ENCODE data around the gene TRAPPC4. TPM values are rescaled to one million over a fixed set of nuclear protein-coding genes. Genes with fewer than 3 reads are reported as not detected.
A peak's percentile ranks its signal among the peaks of the same experiment; 100 is the strongest.

TRAPPC4 gene
- total and polyA plus RNA-seq, 2 of the 8 experiments (the other 6 are each of a cell fraction or from before 2014, with no cell fraction given): 94.3 to 223 TPM

- TF ChIP-seq RNF2 (IDR thresholded peaks at IDR 0.05; ENCODE audit: borderline replicate concordance, low read depth, low read length, missing control alignments, poor library complexity, severe bottlenecking): no peak
- TF ChIP-seq ZNF274 (IDR thresholded peaks at IDR 0.05; ENCODE audit: borderline replicate concordance, extremely low read depth, low read length): no peak
- peak; percentile 38 to 63 (median 38) for TF ChIP-seq CTCF (IDR thresholded peaks at IDR 0.05; ENCODE audit: control extremely low read depth in 1 of 3, insufficient read depth in 1 of 3, low read depth in 1 of 3, low read length in 3 of 3)
- TF ChIP-seq CTBP2 (IDR thresholded peaks at IDR 0.05; ENCODE audit: borderline replicate concordance, insufficient read depth, insufficient read length, low read length): no peak
- no peak for TF ChIP-seq SIN3A (conservative IDR thresholded peaks at IDR 0.05 in 1 of 2, IDR thresholded peaks at IDR 0.05 in 1 of 2; ENCODE audit: low read depth in 1 of 2, low read length in 2 of 2)
- TF ChIP-seq TCF12 (IDR thresholded peaks at IDR 0.05; ENCODE audit: low read depth, low read length): no peak
- 0 out of 2 replicates have a peak, but pooled peaks have one; percentile 9 for TF ChIP-seq CREB1 (IDR thresholded peaks at IDR 0.05)
- Histone ChIP-seq H3K79me1 (ENCODE audit: low read depth, low read length) (no peaks in the 10 kb centered on the region), H3K36me3 (ENCODE audit: control insufficient read depth in 2 of 4, insufficient read depth in 4 of 4, low read length in 3 of 4) (peaks cover 30 to 45% (median 40%) of the 10 kb centered on the region in 4 experiments; a peak in 7 of 8 replicates), H4K8ac (ENCODE audit: extremely low read depth, insufficient read depth, low read length) (no peak overlapping the region), H4K20me1 (replicated peaks in 1 of 2; ENCODE audit: control insufficient read depth in 1 of 2, insufficient read depth in 2 of 2, low read length in 2 of 2) (peaks cover 0 to 13% of the 10 kb centered on the region in 2 experiments), H2BK20ac (ENCODE audit: low read length) (no peak overlapping the region), H3K27ac (ENCODE audit: low read depth, low read length) (no peak overlapping the region), H3K23ac (ENCODE audit: insufficient read length) (no peak overlapping the region), H3K4me3 (ENCODE audit: extremely low read depth in 1 of 4, insufficient read depth in 2 of 4, low read depth in 3 of 4, low read length in 4 of 4) (no peak overlapping the region), H4K5ac (ENCODE audit: insufficient read length, low read depth, low read length) (no peak overlapping the region), H3K4me2 (ENCODE audit: insufficient read depth in 1 of 2, low read depth in 2 of 2, low read length in 2 of 2) (no peak overlapping the region), H2BK120ac (replicated peaks; ENCODE audit: low read depth, low read length) (no peak overlapping the region), H3K4me1 (replicated peaks in 1 of 4; ENCODE audit: control insufficient read depth in 3 of 4, insufficient read depth in 4 of 4, low read length in 3 of 4) (peaks cover 0 to 3% (median 1%) of the 10 kb centered on the region in 4 experiments; a peak in 3 of 7 replicates), H2BK15ac (ENCODE audit: low read length) (no peak overlapping the region), H2AFZ (ENCODE audit: low read length) (no peak overlapping the region), H3K23me2 (ENCODE audit: low read depth, low read length) (no peaks in the 10 kb centered on the region), H3K56ac (replicated peaks; ENCODE audit: insufficient read length, low read depth, low read length) (no peak overlapping the region), H3K9ac (replicated peaks in 1 of 4; ENCODE audit: extremely low read depth in 1 of 4, low read depth in 3 of 4, low read length in 3 of 4) (no peak overlapping the region; a peak in 1 of 7 replicates), H2BK5ac (ENCODE audit: low read depth, low read length) (no peak overlapping the region), H3K4ac (replicated peaks; ENCODE audit: insufficient read length, low read depth, low read length) (no peak overlapping the region), H3K18ac (ENCODE audit: extremely low read depth, low read length) (no peak overlapping the region), H2BK12ac (ENCODE audit: low read depth, low read length) (no peak overlapping the region), H3K9me3 (ENCODE audit: insufficient read depth in 2 of 2, low read depth in 1 of 2, low read length in 1 of 2) (no peaks in the 10 kb centered on the region), H4K91ac (replicated peaks; ENCODE audit: insufficient read length, low read length) (no peak overlapping the region), H3K14ac (ENCODE audit: insufficient read length) (no peak overlapping the region), H2AK5ac (ENCODE audit: low read depth, low read length) (no peak overlapping the region), H3K79me2 (ENCODE audit: control insufficient read depth in 1 of 2, insufficient read depth in 2 of 2, low read length in 2 of 2) (no peaks in the 10 kb centered on the region), H3K27me3 (replicated peaks in 1 of 4; ENCODE audit: control insufficient read depth in 3 of 4, extremely low read depth in 1 of 4, insufficient read depth in 3 of 4, low read length in 3 of 4) (no peaks in the 10 kb centered on the region)
- 84% methylated on average over 5 of the region's 6 CpGs; no CpG with 5 or more reads in 1 of the 2 experiments for WGBS, 2 experiments (ENCODE audit: extremely low coverage in 1 of 2, insufficient coverage in 1 of 2, insufficient read length in 1 of 2, insufficient replicate concordance in 2 of 2, low coverage in 1 of 2, low lambda C conversion rate in 2 of 2, missing lambda C conversion rate in 1 of 2)
- ChIA-PET POLR2A (ENCODE audit: partially characterized antibody) (interaction anchor here (1.0 to 5.7 kb wide), 6 partner anchors 10 to 48 kb away, joined by 3 to 45 read pairs (median 4); partner anchors contain the start of genes HYOU1, RPS25 and TRAPPC4), CTCF (ENCODE audit: partially characterized antibody) (interaction anchor here (0.6 to 2.4 kb wide), 10 partner anchors 9 to 41 kb away, joined by 3 to 8 read pairs (median 4); no protein-coding TSS in a partner anchor)
- DNase-seq (ENCODE audit: low read depth in 1 of 2, low spot score in 2 of 2): no peak
- no peak for FAIRE-seq
These were observed 26.1 kb downstream of the TRAPPC4 start for GRCh38 chr11:119044708-119045107.
